ENCODE measurements around the gene UBC.

- no peak for TF ChIP-seq POLR2A (IDR thresholded peaks at IDR 0.05; ENCODE audit: extremely low read depth, insufficient read length)
- no peak for TF ChIP-seq CTCF (IDR thresholded peaks at IDR 0.05; ENCODE audit: low read depth, low read length)
- TF ChIP-seq, protein P1, sequence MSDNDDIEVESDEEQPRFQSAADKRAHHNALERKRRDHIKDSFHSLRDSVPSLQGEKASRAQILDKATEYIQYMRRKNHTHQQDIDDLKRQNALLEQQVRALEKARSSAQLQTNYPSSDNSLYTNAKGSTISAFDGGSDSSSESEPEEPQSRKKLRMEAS (IDR thresholded peaks at IDR 0.05; ENCODE audit: low read depth, low read length), result no peak
- no peak for TF ChIP-seq MYC (IDR thresholded peaks at IDR 0.05; ENCODE audit: low read depth, low read length)
Observed at GRCh38 chr12:124923905-124924734, 9.7 kb upstream of the UBC start.
